ENCODE measurements around the gene ITIH2.
"Not testable (repeated sequence)": the region's sequence is repeated elsewhere in the genome, so short reads cannot be mapped to it uniquely, and the experiment has no call there.

The ITIH2 gene

GRCh38 chr10:7692368-7692767 lies 10.7 kb upstream of the ITIH2 start:
- DNase-seq (ENCODE audit: low read depth in 3 of 3, low spot score in 1 of 3), result not testable (repeated sequence)

GRCh38 chr10:7693194-7693593 lies 9.9 kb upstream of the ITIH2 start:
- DNase-seq (ENCODE audit: low read depth in 3 of 3, low spot score in 1 of 3), result not testable (repeated sequence)

GRCh38 chr10:7696545-7696944 lies 6.6 kb upstream of the ITIH2 start:
- no peak for DNase-seq (ENCODE audit: low read depth in 3 of 3, low spot score in 1 of 3)

GRCh38 chr10:7697426-7697825 lies 5.7 kb upstream of the ITIH2 start:
- no peak for DNase-seq (ENCODE audit: low read depth in 3 of 3, low spot score in 1 of 3)

- no peak for DNase-seq (ENCODE audit: low read depth in 3 of 3, low spot score in 1 of 3)
Measured at GRCh38 chr10:7700577-7701125, 2.5 kb upstream of the ITIH2 start.

GRCh38 chr10:7701158-7701742 lies 1.9 kb upstream of the ITIH2 start:
- DNase-seq (ENCODE audit: low read depth in 3 of 3, low spot score in 1 of 3), result no peak

- DNase-seq (ENCODE audit: low read depth in 3 of 3, low spot score in 1 of 3), result no peak
Measured at GRCh38 chr10:7702288-7702812, 766 bp upstream of the ITIH2 start.

- no peak for DNase-seq (ENCODE audit: low read depth in 3 of 3, low spot score in 1 of 3)
Measured at GRCh38 chr10:7704071-7705016, 1.2 kb downstream of the ITIH2 start.

- no peak for DNase-seq (ENCODE audit: low read depth in 3 of 3, low spot score in 1 of 3)
Measured at GRCh38 chr10:7705341-7705740, 2.2 kb downstream of the ITIH2 start.

- DNase-seq (ENCODE audit: low read depth in 3 of 3, low spot score in 1 of 3), result no peak
Measured at GRCh38 chr10:7706534-7707073, 3.5 kb downstream of the ITIH2 start.

GRCh38 chr10:7707102-7707501 lies 4.0 kb downstream of the ITIH2 start:
- no peak for DNase-seq (ENCODE audit: low read depth in 3 of 3, low spot score in 1 of 3)

GRCh38 chr10:7707858-7708622 lies 4.9 kb downstream of the ITIH2 start:
- DNase-seq (ENCODE audit: low read depth in 3 of 3, low spot score in 1 of 3), result no peak

GRCh38 chr10:7708832-7709231 lies 5.7 kb downstream of the ITIH2 start:
- no peak for DNase-seq (ENCODE audit: low read depth in 3 of 3, low spot score in 1 of 3)

GRCh38 chr10:7710446-7710845 lies 7.3 kb downstream of the ITIH2 start:
- DNase-seq (ENCODE audit: low read depth in 3 of 3, low spot score in 1 of 3), result no peak

- not testable (repeated sequence) for DNase-seq (ENCODE audit: low read depth in 3 of 3, low spot score in 1 of 3)
Measured at GRCh38 chr10:7711075-7711474, 8.0 kb downstream of the ITIH2 start.

GRCh38 chr10:7715515-7715914 lies 12.4 kb downstream of the ITIH2 start:
- no peak for DNase-seq (ENCODE audit: low read depth in 3 of 3, low spot score in 1 of 3)

GRCh38 chr10:7717767-7718166 lies 14.7 kb downstream of the ITIH2 start:
- DNase-seq (ENCODE audit: low read depth in 3 of 3, low spot score in 1 of 3), result no peak

GRCh38 chr10:7718685-7719084 lies 15.6 kb downstream of the ITIH2 start:
- no peak for DNase-seq (ENCODE audit: low read depth in 3 of 3, low spot score in 1 of 3)

GRCh38 chr10:7720478-7720877 lies 17.4 kb downstream of the ITIH2 start:
- no peak for DNase-seq (ENCODE audit: low read depth in 3 of 3, low spot score in 1 of 3)

- DNase-seq (ENCODE audit: low read depth in 3 of 3, low spot score in 1 of 3), result no peak
Measured at GRCh38 chr10:7722927-7723529, 19.9 kb downstream of the ITIH2 start.

GRCh38 chr10:7734821-7735220 lies 31.7 kb downstream of the ITIH2 start:
- DNase-seq (ENCODE audit: low read depth in 3 of 3, low spot score in 1 of 3), result no peak
